ENCODE measurements around the gene HHAT.

DNA sequence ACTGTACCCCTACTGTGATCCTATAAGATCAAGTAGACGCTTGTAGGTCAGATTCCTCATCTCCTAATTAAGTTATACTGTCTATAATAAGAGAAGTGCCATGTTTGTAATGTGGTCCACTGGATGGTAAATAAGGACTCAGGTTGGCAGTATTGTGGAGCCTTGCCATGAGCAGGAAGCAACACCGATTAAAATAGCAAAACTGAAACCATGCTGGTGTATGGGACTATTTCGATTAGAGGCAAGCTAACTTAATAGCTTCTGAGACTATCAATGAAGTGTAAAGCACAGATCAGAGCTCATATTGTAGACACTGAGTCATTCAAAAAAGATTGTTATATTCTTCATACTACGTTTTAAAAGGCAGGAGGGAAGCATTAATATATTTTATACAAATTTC is 348.8 kb downstream of the HHAT start:
- TF ChIP-seq, protein P1, sequence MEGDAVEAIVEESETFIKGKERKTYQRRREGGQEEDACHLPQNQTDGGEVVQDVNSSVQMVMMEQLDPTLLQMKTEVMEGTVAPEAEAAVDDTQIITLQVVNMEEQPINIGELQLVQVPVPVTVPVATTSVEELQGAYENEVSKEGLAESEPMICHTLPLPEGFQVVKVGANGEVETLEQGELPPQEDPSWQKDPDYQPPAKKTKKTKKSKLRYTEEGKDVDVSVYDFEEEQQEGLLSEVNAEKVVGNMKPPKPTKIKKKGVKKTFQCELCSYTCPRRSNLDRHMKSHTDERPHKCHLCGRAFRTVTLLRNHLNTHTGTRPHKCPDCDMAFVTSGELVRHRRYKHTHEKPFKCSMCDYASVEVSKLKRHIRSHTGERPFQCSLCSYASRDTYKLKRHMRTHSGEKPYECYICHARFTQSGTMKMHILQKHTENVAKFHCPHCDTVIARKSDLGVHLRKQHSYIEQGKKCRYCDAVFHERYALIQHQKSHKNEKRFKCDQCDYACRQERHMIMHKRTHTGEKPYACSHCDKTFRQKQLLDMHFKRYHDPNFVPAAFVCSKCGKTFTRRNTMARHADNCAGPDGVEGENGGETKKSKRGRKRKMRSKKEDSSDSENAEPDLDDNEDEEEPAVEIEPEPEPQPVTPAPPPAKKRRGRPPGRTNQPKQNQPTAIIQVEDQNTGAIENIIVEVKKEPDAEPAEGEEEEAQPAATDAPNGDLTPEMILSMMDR (IDR thresholded peaks at IDR 0.05; ENCODE audit: borderline replicate concordance, extremely low read depth, low read length, poor library complexity, severe bottlenecking): no peak
- TF ChIP-seq EZH2 (IDR thresholded peaks at IDR 0.05; ENCODE audit: borderline replicate concordance, low read depth, low read length, severe bottlenecking): no peak
